Loucy (cell line): ENCODE data around the gene SCAMP1.

Experiments
- CTCF ChIP-seq: fragments of 200-600 bp; sonication (generic); conservative IDR thresholded peaks from 2 replicates; pipeline ENCODE4 v1.5.1; 2014; ENCODE audit warnings: mild to moderate bottlenecking, antibody characterized with exemption, low read length
- EZH2phosphoT487 ChIP-seq: fragments of 200-600 bp; IDR thresholded peaks from 2 replicates; pipeline ENCODE4 v1.6.1; 2018; ENCODE audit warnings: antibody characterized with exemption, mild to moderate bottlenecking, moderate library complexity, borderline replicate concordance

- TF ChIP-seq EZH2phosphoT487 (no peak), CTCF (no peak)
Observed at GRCh38 chr5:78361631-78361993, 1.2 kb downstream of the SCAMP1 start.
